ENCODE results near the gene SLITRK2.

Gene SLITRK2

DNA sequence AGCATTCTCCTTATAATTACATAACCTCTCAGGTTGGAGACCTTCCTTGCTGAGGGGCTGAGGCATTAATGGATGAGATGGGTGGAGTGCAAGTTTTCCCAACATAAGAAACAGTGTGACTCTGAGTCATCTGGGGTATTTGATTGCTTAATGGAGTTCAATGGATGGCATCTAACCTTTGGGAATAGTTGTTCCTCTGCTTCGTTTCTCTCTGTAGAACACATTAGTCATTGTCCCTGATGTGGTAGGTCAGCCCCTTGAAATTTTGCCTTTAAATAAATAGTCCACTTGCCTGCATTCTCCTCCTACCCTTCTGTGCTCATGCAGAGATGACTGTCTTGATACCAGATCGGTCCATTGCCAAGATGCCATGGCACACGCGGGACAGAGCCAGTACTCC, 38.6 kb downstream of the SLITRK2 start:
- DNase-seq, result no peak

DNA sequence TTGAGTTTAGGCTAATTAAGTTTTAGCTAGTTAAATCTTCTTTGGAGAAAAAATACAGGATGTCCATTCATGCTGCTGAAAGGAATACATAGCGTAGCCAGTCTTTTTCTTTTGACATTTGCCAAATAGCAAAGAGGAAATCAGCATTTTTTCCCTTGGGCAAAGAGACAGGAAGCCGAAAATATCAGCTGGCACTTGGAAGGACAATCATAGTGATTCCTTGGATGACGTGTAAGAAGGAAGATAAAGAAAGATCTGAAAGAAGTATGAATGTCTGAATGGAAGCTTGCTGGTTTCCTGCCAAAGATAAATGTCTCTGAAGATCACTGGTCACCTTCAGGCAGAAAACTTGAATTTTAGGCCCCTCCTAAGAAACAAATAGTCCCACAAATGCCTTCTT, 44.2 kb downstream of the SLITRK2 start:
- no peak for DNase-seq

DNA sequence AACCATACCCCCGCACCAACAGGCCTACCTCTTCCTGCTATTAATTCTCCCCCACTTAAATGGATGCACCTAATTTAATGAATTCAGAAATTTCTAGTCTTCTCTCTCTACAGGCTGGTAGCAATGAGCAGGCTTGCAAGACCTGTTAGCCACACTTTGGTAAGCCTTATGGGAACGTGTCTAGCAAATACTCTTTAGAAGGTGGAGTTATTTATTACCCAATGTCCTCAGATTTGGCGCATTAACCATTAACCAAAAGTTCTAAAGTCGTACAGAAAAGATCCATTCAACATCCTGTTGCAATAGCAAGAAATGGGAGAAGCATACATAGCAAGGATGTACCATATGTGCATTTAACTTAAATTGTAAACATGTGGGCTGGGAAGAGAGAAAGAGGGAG, 47.5 kb downstream of the SLITRK2 start:
- DNase-seq, result no peak
